PC-9 (cell line): ENCODE measurements around the gene TLR7. TPM values are rescaled to one million over a fixed set of nuclear protein-coding genes. Genes with fewer than 3 reads are reported as not detected.

Experiments
- BruUV-seq: library from RNA; stranded (reverse); fragments of 400-500 nt; replicated peaks from 2 replicates; lab custom pipeline; 2021; lab: Mats Ljungman, UMichigan
- CTCF ChIA-PET: fragments of 300-600 bp; sonication (Branson Sonifier 250); formaldehyde crosslinking; loops from one replicate; lab custom pipeline; 2022; ENCODE audit warnings: antibody characterized with exemption; lab: Charles Lee
- POLR2A ChIA-PET: fragments of 300-600 bp; sonication (Branson Sonifier 250); formaldehyde crosslinking; loops from one replicate; lab custom pipeline; 2022; ENCODE audit warnings: antibody characterized with exemption; ENCODE audit not compliant: unreplicated experiment; lab: Charles Lee
- DNase-seq, 2 experiments: peaks; one replicate each; pipeline versions ENCODE4 v3.0.0 to v3.0.0-alpha.2; 2015 to 2022; ENCODE audit warnings: mixed read lengths in 1 of 2
- H2AFZ ChIP-seq: fragments of 200-600 bp; sonication (generic); 2 replicates; pipeline ENCODE4 v1.8.1; 2017; ENCODE audit warnings: antibody characterized with exemption
- H3F3A ChIP-seq: fragments of 200-600 bp; sonication (generic); 2 replicates; pipeline ENCODE4 v1.8.1; 2017; ENCODE audit warnings: antibody characterized with exemption, mild to moderate bottlenecking, low read depth; ENCODE audit not compliant: insufficient read depth
- H3K27ac ChIP-seq: fragments of 200-600 bp; sonication (generic); 2 replicates; pipeline ENCODE4 v1.6.1; 2016; ENCODE audit warnings: mixed run types
- H3K27me3 ChIP-seq: fragments of 200-600 bp; sonication (generic); 2 replicates; pipeline ENCODE4 v1.6.1; 2016; ENCODE audit warnings: low read depth, mixed run types; ENCODE audit not compliant: insufficient read depth
- H3K36me3 ChIP-seq: fragments of 200-600 bp; sonication (generic); 2 replicates; pipeline ENCODE4 v1.6.1; 2016; ENCODE audit warnings: low read depth, mixed run types
- H3K4me1 ChIP-seq: fragments of 200-600 bp; sonication (generic); replicated peaks from 2 replicates; pipeline ENCODE4 v1.6.1; 2016; ENCODE audit warnings: mixed run types; ENCODE audit not compliant: insufficient read depth
- H3K4me2 ChIP-seq: fragments of 200-600 bp; sonication (generic); 2 replicates; pipeline ENCODE4 v1.6.1; 2017; ENCODE audit warnings: mixed run types
- H3K4me3 ChIP-seq: fragments of 200-600 bp; sonication (generic); 2 replicates; pipeline ENCODE4 v1.6.1; 2016; ENCODE audit warnings: mixed run types
- H3K79me2 ChIP-seq: fragments of 200-600 bp; sonication (generic); 2 replicates; pipeline ENCODE4 v1.6.1; 2017; ENCODE audit warnings: low read depth, mixed run types
- H3K9me2 ChIP-seq: fragments of 200-600 bp; sonication (generic); 2 replicates; pipeline ENCODE4 v1.8.1; 2017; ENCODE audit warnings: mild to moderate bottlenecking; ENCODE audit not compliant: insufficient read depth
- H3K9me3 ChIP-seq: fragments of 200-600 bp; sonication (generic); 2 replicates; pipeline ENCODE4 v1.8.1; 2016; ENCODE audit warnings: low read depth; ENCODE audit not compliant: insufficient read depth
- H4K20me1 ChIP-seq: fragments of 200-600 bp; sonication (generic); 2 replicates; pipeline ENCODE4 v1.8.1; 2017; ENCODE audit not compliant: insufficient read depth
- CTCF ChIP-seq: fragments of 200-600 bp; sonication (generic); conservative IDR thresholded peaks from 2 replicates; pipeline ENCODE4 v1.6.1; 2017; ENCODE audit warnings: mixed run types, antibody characterized with exemption, mild to moderate bottlenecking, moderate library complexity
- EZH2 ChIP-seq: fragments of 200-600 bp; sonication (generic); IDR thresholded peaks from 2 replicates; pipeline ENCODE4 v1.8.0; 2017; ENCODE audit warnings: antibody characterized with exemption, low read depth
- intact Hi-C: fragments of 100-400 bp; cut with micrococcal nuclease; formaldehyde crosslinking; loops from one replicate; pipeline ENCODE4 v1.10.0; 2022; ENCODE audit not compliant: unreplicated experiment
- total RNA-seq: library from RNA; stranded (reverse); gene quantifications from 2 replicates; pipeline ENCODE4 v1.2.3, GENCODE V29; 2021

TLR7 gene
- total RNA-seq, 1 experiment from 2014 or later = not detected

- no TSS peak for BruUV-seq
- no peak overlapping the region for H2AFZ ChIP-seq
- TF ChIP-seq EZH2 (no peak), CTCF (no peak)
- no peaks in the 10 kb centered on the region for H3F3A ChIP-seq
- DNase-seq = no peak
- H3K4me1 ChIP-seq = no peaks in the 10 kb centered on the region
- no peaks in the 10 kb centered on the region for H3K9me3 ChIP-seq
- intact Hi-C loops = no loop called here
- H3K79me2 ChIP-seq = no peaks in the 10 kb centered on the region
- no peaks in the 10 kb centered on the region for H3K9me2 ChIP-seq
- H4K20me1 ChIP-seq = no peaks in the 10 kb centered on the region
- POLR2A ChIA-PET = no interaction called here
- no peak overlapping the region for H3K4me2 ChIP-seq
- H3K36me3 ChIP-seq = no peaks in the 10 kb centered on the region
- CTCF ChIA-PET = no interaction called here
- no peaks in the 10 kb centered on the region for H3K27me3 ChIP-seq
- no peak overlapping the region for H3K4me3 ChIP-seq
- H3K27ac ChIP-seq = no peak overlapping the region
These were observed 52.7 kb downstream of the TLR7 start for GRCh38 chrX:12919620-12920019.

GRCh38 chrX:12920990-12921389, 54.1 kb downstream of the TLR7 start:
- Histone ChIP-seq H3K9me3 (no peaks in the 10 kb centered on the region), H3K27ac (no peak overlapping the region), H3K79me2 (no peaks in the 10 kb centered on the region), H3K9me2 (no peaks in the 10 kb centered on the region), H3F3A (no peaks in the 10 kb centered on the region), H4K20me1 (no peaks in the 10 kb centered on the region), H3K27me3 (no peaks in the 10 kb centered on the region), H3K4me1 (no peaks in the 10 kb centered on the region), H3K4me3 (no peak overlapping the region), H2AFZ (no peak overlapping the region), H3K36me3 (no peaks in the 10 kb centered on the region), H3K4me2 (no peak overlapping the region)
- CTCF ChIA-PET = no interaction called here
- intact Hi-C loops = no loop called here
- POLR2A ChIA-PET = no interaction called here
- no peak for TF ChIP-seq CTCF
- no peak for TF ChIP-seq EZH2
- BruUV-seq = no TSS peak
- no peak for DNase-seq

- no TSS peak for BruUV-seq
- no peaks in the 10 kb centered on the region for H3K36me3 ChIP-seq
- POLR2A ChIA-PET = no interaction called here
- H3K4me2 ChIP-seq = no peak overlapping the region
- H3K9me3 ChIP-seq = no peaks in the 10 kb centered on the region
- H3K79me2 ChIP-seq = no peaks in the 10 kb centered on the region
- no peak overlapping the region for H3K27ac ChIP-seq
- H3K9me2 ChIP-seq = no peaks in the 10 kb centered on the region
- no peak overlapping the region for H3K4me3 ChIP-seq
- no peaks in the 10 kb centered on the region for H3K27me3 ChIP-seq
- H3F3A ChIP-seq = no peaks in the 10 kb centered on the region
- H2AFZ ChIP-seq = no peak overlapping the region
- no peak for DNase-seq
- intact Hi-C loops = no loop called here
- H4K20me1 ChIP-seq = no peaks in the 10 kb centered on the region
- TF ChIP-seq CTCF (no peak), EZH2 (no peak)
- CTCF ChIA-PET = no interaction called here
- no peaks in the 10 kb centered on the region for H3K4me1 ChIP-seq
These were observed 55.2 kb downstream of the TLR7 start for GRCh38 chrX:12921886-12922598.
